K562 (cell line): ENCODE results near the gene LRRC27. TPM values are rescaled to one million over a fixed set of nuclear protein-coding genes. Genes with fewer than 3 reads are reported as not detected.

Source experiments
- ATAC-seq: fragments of 200-7000 bp; cut with Tn5 transposase; 3 replicates; pipeline ENCODE4 v1.9.1; 2020; ENCODE audit warnings: moderate library complexity
- BruUV-seq: library from RNA; stranded (reverse); fragments of 400-500 nt; replicated peaks from 2 replicates; lab custom pipeline; 2021; lab: Mats Ljungman, UMichigan
- CTCF ChIA-PET: fragments of 300-600 bp; formaldehyde crosslinking; extraction: SDS; loops from one replicate; lab custom pipeline; 2021; ENCODE audit warnings: low intra/inter-chr PET ratio; lab: Yijun Ruan, JAX
- POLR2A ChIA-PET: fragments of 300-600, 350-650 bp; sonication (Branson Sonifier 250); formaldehyde crosslinking; extraction: SDS; loops from one replicate; lab custom pipeline; 2021; ENCODE audit warnings: antibody characterized with exemption, inconsistent platforms; lab: Yijun Ruan, JAX
- DNase-seq, 4 experiments: peaks; one replicate each; pipeline versions ENCODE4 v3.0.0 to v3.0.0-alpha.2; 2011 to 2018; ENCODE audit warnings: low spot score in 3 of 4, mixed read lengths in 3 of 4; ENCODE audit errors: extremely low read depth in 1 of 4
- FAIRE-seq: peaks from 2 replicates; lab custom pipeline; 2011; peaks lifted over from hg19 to GRCh38; lab: Jason Lieb, UNC
- H2AFZ ChIP-seq: 2 replicates; pipeline ENCODE4 v1.6.0; 2011; ENCODE audit warnings: low read depth, low read length, control low read depth, inconsistent platforms
- H3K27ac ChIP-seq: fragments of 200-600 bp; 3 replicates; pipeline ENCODE4 v1.8.0; 2011; ENCODE audit warnings: low read depth, mild to moderate bottlenecking, control low read depth, inconsistent platforms, low read length, moderate library complexity, mixed read lengths; ENCODE audit errors: extremely low read depth
- H3K27me3 ChIP-seq, 2 experiments: fragments of 300-600 bp in 1 of 2; 2 replicates in 1 of 2; 3 replicates in 1 of 2; pipeline versions ENCODE4 v1.6.0 to v1.8.0; 2011; ENCODE audit warnings: inconsistent platforms in 2 of 2, low read length in 2 of 2, mild to moderate bottlenecking in 1 of 2, mixed read lengths in 1 of 2, moderate library complexity in 1 of 2; ENCODE audit not compliant: control insufficient read depth in 2 of 2, insufficient read depth in 2 of 2
- H3K36me3 ChIP-seq: fragments of 300-600 bp; 3 replicates; pipeline ENCODE4 v1.8.0; 2011; ENCODE audit warnings: mild to moderate bottlenecking, low read length, inconsistent platforms; ENCODE audit not compliant: control insufficient read depth, insufficient read depth
- H3K4me1 ChIP-seq, 2 experiments: fragments of 200-600 bp in 1 of 2; replicated peaks in 1 of 2; 2 replicates in 1 of 2; 3 replicates in 1 of 2; pipeline versions ENCODE4 v1.5.1 to v1.8.0; 2011; ENCODE audit warnings: inconsistent platforms in 2 of 2, low read length in 2 of 2, mild to moderate bottlenecking in 1 of 2, mixed read lengths in 1 of 2, moderate library complexity in 1 of 2; ENCODE audit not compliant: control insufficient read depth in 2 of 2, insufficient read depth in 2 of 2
- H3K4me2 ChIP-seq: 2 replicates; pipeline ENCODE4 v1.6.1; 2011; ENCODE audit warnings: low read length, control low read depth, inconsistent platforms, mixed read lengths; ENCODE audit not compliant: insufficient read depth
- H3K4me3 ChIP-seq: fragments of 200-600 bp; sonication (generic), shearing (Covaris generic); 2 replicates; pipeline ENCODE4 v1.5.1; 2016; ENCODE audit warnings: control low read depth, inconsistent platforms
- H3K79me2 ChIP-seq: fragments of 200-600 bp; 3 replicates; pipeline ENCODE4 v1.8.0; 2011; ENCODE audit warnings: low read length, inconsistent platforms; ENCODE audit not compliant: control insufficient read depth, insufficient read depth
- H3K9ac ChIP-seq, 2 experiments: 2 replicates each; pipeline versions ENCODE4 v1.6.0 to v1.6.1; 2011; ENCODE audit warnings: low read depth in 2 of 2, low read length in 2 of 2, control low read depth in 1 of 2, inconsistent platforms in 1 of 2, mild to moderate bottlenecking in 1 of 2, mixed read lengths in 1 of 2; ENCODE audit not compliant: insufficient read depth in 1 of 2
- H3K9me1 ChIP-seq: one replicate; pipeline ENCODE4 v1.6.0; 2011; ENCODE audit warnings: inconsistent platforms, mild to moderate bottlenecking, low read length, moderate library complexity; ENCODE audit not compliant: control insufficient read depth, insufficient read depth
- H3K9me3 ChIP-seq: replicated peaks from 2 replicates; pipeline ENCODE4 v1.5.1; 2011; ENCODE audit warnings: low read depth, low read length, inconsistent platforms; ENCODE audit not compliant: control insufficient read depth, insufficient read depth
- H4K20me1 ChIP-seq: replicated peaks from 2 replicates; pipeline ENCODE4 v1.6.1; 2011; ENCODE audit warnings: low read length, inconsistent platforms, mixed read lengths; ENCODE audit not compliant: control insufficient read depth, insufficient read depth
- BHLHE40 ChIP-seq: IDR thresholded peaks from 2 replicates; pipeline ENCODE4 v1.6.1; 2011; ENCODE audit warnings: low read length, improper control_type of control experiment
- CHCHD3 ChIP-seq: fragments of 250-450 bp; sonication (Bioruptor Pico); IDR thresholded peaks from 2 replicates; pipeline ENCODE4 v2.1.2; 2022; ENCODE audit warnings: mild to moderate bottlenecking
- CHD4 ChIP-seq: fragments of 200-600 bp; sonication (generic); IDR thresholded peaks from 3 replicates; pipeline ENCODE4 v1.6.1; 2012; ENCODE audit warnings: low read depth, mild to moderate bottlenecking, mixed read lengths, low read length, inconsistent platforms; ENCODE audit not compliant: insufficient read depth, insufficient replicate concordance, poor library complexity, severe bottlenecking
- HLTF ChIP-seq: fragments of 450-650 bp; IDR thresholded peaks from 2 replicates; pipeline ENCODE4 v1.6.1; 2016
- MEF2D ChIP-seq: conservative IDR thresholded peaks from 2 replicates; pipeline ENCODE4 v1.6.1; 2016; ENCODE audit warnings: low read depth, missing genetic modification characterization, missing compliant biosample characterization
- TCF3 ChIP-seq: sonication (generic); formaldehyde crosslinking; IDR thresholded peaks from 2 replicates; pipeline ENCODE4 v1.4.0; 2020; ENCODE audit warnings: mild to moderate bottlenecking, missing genetic modification reagents
- YY1 ChIP-seq, 3 experiments: IDR thresholded peaks; 2 replicates each; pipeline ENCODE4 v1.6.1; 2011; ENCODE audit warnings: low read length in 2 of 3, mild to moderate bottlenecking in 2 of 3, moderate library complexity in 2 of 3, borderline replicate concordance in 1 of 3, control low read depth in 1 of 3, low read depth in 1 of 3; ENCODE audit not compliant: insufficient read depth in 3 of 3, insufficient replicate concordance in 2 of 3, control insufficient read depth in 1 of 3, insufficient read length in 1 of 3; ENCODE audit errors: extremely low read depth in 1 of 3
- ZNF217 ChIP-seq: sonication (generic); formaldehyde crosslinking; IDR thresholded peaks from 2 replicates; pipeline ENCODE4 v1.8.0; 2022; ENCODE audit warnings: mild to moderate bottlenecking, missing genetic modification reagents
- WGBS: fragments of 100-300 bp; shearing (Covaris generic); methylation state at CpG from one replicate; pipeline ENCODE4 v1.1.6; 2016; ENCODE audit warnings: low coverage, mixed read lengths; ENCODE audit not compliant: insufficient coverage; ENCODE audit errors: missing lambda C conversion rate; 5-methylcytosine and 5-hydroxymethylcytosine counted together
- in situ Hi-C: fragments of 300-500 bp; cut with MboI; formaldehyde crosslinking; loops from 4 replicates; pipeline ENCODE4 v1.15.0; 2018; ENCODE audit warnings: inconsistent platforms, mixed read lengths
- intact Hi-C: fragments of 100-400 bp; cut with micrococcal nuclease; formaldehyde crosslinking; loops from 2 replicates; pipeline ENCODE4 v1.14.2; 2022
- polyA plus RNA-seq, 8 experiments: library from polyadenylated mRNA; depleted of rRNA in 4 of 8; stranded (reverse) in 5 of 8; unstranded in 3 of 8; fragments of >200 nt; fragmentation: Nextera tagmentation in 2 of 8; fragmentation: Illumina TruSeq in 1 of 8; extraction: Ambion mirVana in 2 of 8; extraction: Trizol in 1 of 8; gene quantifications; 2 replicates each; pipeline versions ENCODE4 v1.2.1 to v1.2.3, GENCODE V29; 2011 to 2014; ENCODE audit warnings: inconsistent platforms in 1 of 8, missing spikeins in 1 of 8
- total RNA-seq, 7 experiments: library from RNA; depleted of rRNA in 6 of 7; stranded (reverse); fragments of >200 nt in 6 of 7; fragmentation: Illumina TruSeq in 2 of 7; extraction: Trizol in 2 of 7; gene quantifications; 2 replicates each; pipeline versions ENCODE4 v1.2.1 to v1.2.3, GENCODE V29; 2011 to 2021; ENCODE audit warnings: low replicate concordance in 1 of 7
- TF ChIP-seq, protein P1 (sequence below): sonication (generic); formaldehyde crosslinking; IDR thresholded peaks from 2 replicates; pipeline ENCODE4 v1.8.0; 2022; ENCODE audit warnings: mild to moderate bottlenecking, missing genetic modification reagents
- TF ChIP-seq, protein P2 (sequence below): sonication (generic); formaldehyde crosslinking; IDR thresholded peaks from 2 replicates; pipeline ENCODE4 v1.8.0; 2022; ENCODE audit warnings: missing genetic modification reagents, mild to moderate bottlenecking, borderline replicate concordance
- TF ChIP-seq, protein P3 (sequence below): sonication (generic); formaldehyde crosslinking; IDR thresholded peaks from 2 replicates; pipeline ENCODE4 v1.8.0; 2023; ENCODE audit warnings: mild to moderate bottlenecking, missing genetic modification reagents
- TF ChIP-seq, protein P4 (sequence below): fragments of 450-650 bp; IDR thresholded peaks from 2 replicates; pipeline ENCODE4 v1.6.1; 2017; ENCODE audit warnings: mild to moderate bottlenecking, moderate library complexity

Gene LRRC27
- total and polyA plus RNA-seq, 9 of the 15 experiments (the other 6 are each of a cell fraction or from before 2014, with no cell fraction given): 0.10 to 2.7 (median 1.4) TPM

DNA sequence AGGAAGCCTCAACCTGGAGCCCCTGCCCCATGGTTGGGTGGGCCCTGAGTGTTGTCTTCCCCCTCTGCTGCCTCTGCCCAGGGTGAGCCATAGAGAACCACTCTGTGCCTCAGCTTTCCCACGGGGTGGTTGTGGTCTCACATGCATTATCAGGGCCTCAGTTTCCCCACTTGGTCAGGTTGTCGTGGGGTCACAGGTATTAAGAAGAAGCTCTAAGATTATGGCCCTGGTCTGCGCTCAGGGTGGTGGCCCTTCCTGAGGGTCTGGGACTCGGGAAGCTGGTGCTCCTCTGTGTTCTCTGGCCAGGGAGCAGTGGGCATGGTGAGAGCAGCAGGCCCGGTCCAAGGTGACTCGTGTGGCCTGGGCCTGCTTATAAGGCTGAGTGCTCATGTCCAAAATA is 17.8 kb downstream of the LRRC27 start:
- peaks cover 0 to 17% of the 10 kb centered on the region in 2 experiments; a peak in 2 of 5 replicates for H3K4me1 ChIP-seq
- intact Hi-C loops: no loop called here
- H3K27ac ChIP-seq: no peak overlapping the region
- H3K4me3 ChIP-seq: no peak overlapping the region
- no TSS peak for BruUV-seq
- DNase-seq (no peak), FAIRE-seq (no peak), ATAC-seq (no peak)
- no peaks in the 10 kb centered on the region for H3K27me3 ChIP-seq
- WGBS: 33% methylated on average over 6 of the region's 6 CpGs
- no peak overlapping the region for H2AFZ ChIP-seq
- in situ Hi-C loops: loop anchor here (5.0 kb wide), 1 partner anchor 127 kb away; no protein-coding TSS in a partner anchor
- H3K36me3 ChIP-seq: no peaks in the 10 kb centered on the region
- no peaks in the 10 kb centered on the region for H3K79me2 ChIP-seq
- no peak overlapping the region for H3K9ac ChIP-seq
- H3K9me3 ChIP-seq: no peaks in the 10 kb centered on the region
- H3K4me2 ChIP-seq: no peak overlapping the region
- no peaks in the 10 kb centered on the region for H4K20me1 ChIP-seq
- CTCF ChIA-PET: no interaction called here
- no peaks in the 10 kb centered on the region for H3K9me1 ChIP-seq
- POLR2A ChIA-PET: no interaction called here
- TF ChIP-seq, protein P1, sequence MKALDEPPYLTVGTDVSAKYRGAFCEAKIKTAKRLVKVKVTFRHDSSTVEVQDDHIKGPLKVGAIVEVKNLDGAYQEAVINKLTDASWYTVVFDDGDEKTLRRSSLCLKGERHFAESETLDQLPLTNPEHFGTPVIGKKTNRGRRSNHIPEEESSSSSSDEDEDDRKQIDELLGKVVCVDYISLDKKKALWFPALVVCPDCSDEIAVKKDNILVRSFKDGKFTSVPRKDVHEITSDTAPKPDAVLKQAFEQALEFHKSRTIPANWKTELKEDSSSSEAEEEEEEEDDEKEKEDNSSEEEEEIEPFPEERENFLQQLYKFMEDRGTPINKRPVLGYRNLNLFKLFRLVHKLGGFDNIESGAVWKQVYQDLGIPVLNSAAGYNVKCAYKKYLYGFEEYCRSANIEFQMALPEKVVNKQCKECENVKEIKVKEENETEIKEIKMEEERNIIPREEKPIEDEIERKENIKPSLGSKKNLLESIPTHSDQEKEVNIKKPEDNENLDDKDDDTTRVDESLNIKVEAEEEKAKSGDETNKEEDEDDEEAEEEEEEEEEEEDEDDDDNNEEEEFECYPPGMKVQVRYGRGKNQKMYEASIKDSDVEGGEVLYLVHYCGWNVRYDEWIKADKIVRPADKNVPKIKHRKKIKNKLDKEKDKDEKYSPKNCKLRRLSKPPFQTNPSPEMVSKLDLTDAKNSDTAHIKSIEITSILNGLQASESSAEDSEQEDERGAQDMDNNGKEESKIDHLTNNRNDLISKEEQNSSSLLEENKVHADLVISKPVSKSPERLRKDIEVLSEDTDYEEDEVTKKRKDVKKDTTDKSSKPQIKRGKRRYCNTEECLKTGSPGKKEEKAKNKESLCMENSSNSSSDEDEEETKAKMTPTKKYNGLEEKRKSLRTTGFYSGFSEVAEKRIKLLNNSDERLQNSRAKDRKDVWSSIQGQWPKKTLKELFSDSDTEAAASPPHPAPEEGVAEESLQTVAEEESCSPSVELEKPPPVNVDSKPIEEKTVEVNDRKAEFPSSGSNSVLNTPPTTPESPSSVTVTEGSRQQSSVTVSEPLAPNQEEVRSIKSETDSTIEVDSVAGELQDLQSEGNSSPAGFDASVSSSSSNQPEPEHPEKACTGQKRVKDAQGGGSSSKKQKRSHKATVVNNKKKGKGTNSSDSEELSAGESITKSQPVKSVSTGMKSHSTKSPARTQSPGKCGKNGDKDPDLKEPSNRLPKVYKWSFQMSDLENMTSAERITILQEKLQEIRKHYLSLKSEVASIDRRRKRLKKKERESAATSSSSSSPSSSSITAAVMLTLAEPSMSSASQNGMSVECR (CRISPR knock-in tag): no peak
- TF ChIP-seq CHCHD3 (CRISPR knock-in tag) (no peak), TCF3 (CRISPR knock-in tag) (no peak), BHLHE40 (no peak), HLTF (no peak), CHD4 (no peak), ZNF217 (CRISPR knock-in tag) (no peak), YY1 (IDR thresholded peaks at IDR 0.05; ENCODE audit: borderline replicate concordance in 1 of 3, control insufficient read depth in 1 of 3, extremely low read depth in 1 of 3, insufficient read depth in 3 of 3, insufficient read length in 1 of 3, insufficient replicate concordance in 2 of 3, low read depth in 1 of 3, low read length in 2 of 3) (no peak), MEF2D (tag) (no peak)
- TF ChIP-seq, protein P2, sequence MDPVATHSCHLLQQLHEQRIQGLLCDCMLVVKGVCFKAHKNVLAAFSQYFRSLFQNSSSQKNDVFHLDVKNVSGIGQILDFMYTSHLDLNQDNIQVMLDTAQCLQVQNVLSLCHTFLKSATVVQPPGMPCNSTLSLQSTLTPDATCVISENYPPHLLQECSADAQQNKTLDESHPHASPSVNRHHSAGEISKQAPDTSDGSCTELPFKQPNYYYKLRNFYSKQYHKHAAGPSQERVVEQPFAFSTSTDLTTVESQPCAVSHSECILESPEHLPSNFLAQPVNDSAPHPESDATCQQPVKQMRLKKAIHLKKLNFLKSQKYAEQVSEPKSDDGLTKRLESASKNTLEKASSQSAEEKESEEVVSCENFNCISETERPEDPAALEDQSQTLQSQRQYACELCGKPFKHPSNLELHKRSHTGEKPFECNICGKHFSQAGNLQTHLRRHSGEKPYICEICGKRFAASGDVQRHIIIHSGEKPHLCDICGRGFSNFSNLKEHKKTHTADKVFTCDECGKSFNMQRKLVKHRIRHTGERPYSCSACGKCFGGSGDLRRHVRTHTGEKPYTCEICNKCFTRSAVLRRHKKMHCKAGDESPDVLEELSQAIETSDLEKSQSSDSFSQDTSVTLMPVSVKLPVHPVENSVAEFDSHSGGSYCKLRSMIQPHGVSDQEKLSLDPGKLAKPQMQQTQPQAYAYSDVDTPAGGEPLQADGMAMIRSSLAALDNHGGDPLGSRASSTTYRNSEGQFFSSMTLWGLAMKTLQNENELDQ (CRISPR knock-in tag): no peak
- TF ChIP-seq, protein P3, sequence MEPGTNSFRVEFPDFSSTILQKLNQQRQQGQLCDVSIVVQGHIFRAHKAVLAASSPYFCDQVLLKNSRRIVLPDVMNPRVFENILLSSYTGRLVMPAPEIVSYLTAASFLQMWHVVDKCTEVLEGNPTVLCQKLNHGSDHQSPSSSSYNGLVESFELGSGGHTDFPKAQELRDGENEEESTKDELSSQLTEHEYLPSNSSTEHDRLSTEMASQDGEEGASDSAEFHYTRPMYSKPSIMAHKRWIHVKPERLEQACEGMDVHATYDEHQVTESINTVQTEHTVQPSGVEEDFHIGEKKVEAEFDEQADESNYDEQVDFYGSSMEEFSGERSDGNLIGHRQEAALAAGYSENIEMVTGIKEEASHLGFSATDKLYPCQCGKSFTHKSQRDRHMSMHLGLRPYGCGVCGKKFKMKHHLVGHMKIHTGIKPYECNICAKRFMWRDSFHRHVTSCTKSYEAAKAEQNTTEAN (CRISPR knock-in tag): no peak
- TF ChIP-seq, protein P4, sequence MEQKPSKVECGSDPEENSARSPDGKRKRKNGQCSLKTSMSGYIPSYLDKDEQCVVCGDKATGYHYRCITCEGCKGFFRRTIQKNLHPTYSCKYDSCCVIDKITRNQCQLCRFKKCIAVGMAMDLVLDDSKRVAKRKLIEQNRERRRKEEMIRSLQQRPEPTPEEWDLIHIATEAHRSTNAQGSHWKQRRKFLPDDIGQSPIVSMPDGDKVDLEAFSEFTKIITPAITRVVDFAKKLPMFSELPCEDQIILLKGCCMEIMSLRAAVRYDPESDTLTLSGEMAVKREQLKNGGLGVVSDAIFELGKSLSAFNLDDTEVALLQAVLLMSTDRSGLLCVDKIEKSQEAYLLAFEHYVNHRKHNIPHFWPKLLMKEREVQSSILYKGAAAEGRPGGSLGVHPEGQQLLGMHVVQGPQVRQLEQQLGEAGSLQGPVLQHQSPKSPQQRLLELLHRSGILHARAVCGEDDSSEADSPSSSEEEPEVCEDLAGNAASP: no peak
